Epithelial cell of esophagus (primary cell): ENCODE data around the gene PRKCB.
"Not testable (repeated sequence)": the region's sequence is repeated elsewhere in the genome, so short reads cannot be mapped to it uniquely, and the experiment has no call there.

Experiments
- DNase-seq: peaks from one replicate; pipeline ENCODE4 v3.0.0; 2010; ENCODE audit warnings: low read depth
- H3K4me3 ChIP-seq: 2 replicates; pipeline ENCODE4 v1.5.1; 2011; ENCODE audit warnings: mild to moderate bottlenecking, low read length, control low read depth
- TF ChIP-seq, protein P1 (sequence below): IDR thresholded peaks from 2 replicates; pipeline ENCODE4 v1.5.1; 2011; ENCODE audit warnings: low read depth, mild to moderate bottlenecking, low read length, control low read depth, inconsistent platforms; ENCODE audit not compliant: insufficient read depth; ENCODE audit errors: missing control alignments

PRKCB gene

DNA sequence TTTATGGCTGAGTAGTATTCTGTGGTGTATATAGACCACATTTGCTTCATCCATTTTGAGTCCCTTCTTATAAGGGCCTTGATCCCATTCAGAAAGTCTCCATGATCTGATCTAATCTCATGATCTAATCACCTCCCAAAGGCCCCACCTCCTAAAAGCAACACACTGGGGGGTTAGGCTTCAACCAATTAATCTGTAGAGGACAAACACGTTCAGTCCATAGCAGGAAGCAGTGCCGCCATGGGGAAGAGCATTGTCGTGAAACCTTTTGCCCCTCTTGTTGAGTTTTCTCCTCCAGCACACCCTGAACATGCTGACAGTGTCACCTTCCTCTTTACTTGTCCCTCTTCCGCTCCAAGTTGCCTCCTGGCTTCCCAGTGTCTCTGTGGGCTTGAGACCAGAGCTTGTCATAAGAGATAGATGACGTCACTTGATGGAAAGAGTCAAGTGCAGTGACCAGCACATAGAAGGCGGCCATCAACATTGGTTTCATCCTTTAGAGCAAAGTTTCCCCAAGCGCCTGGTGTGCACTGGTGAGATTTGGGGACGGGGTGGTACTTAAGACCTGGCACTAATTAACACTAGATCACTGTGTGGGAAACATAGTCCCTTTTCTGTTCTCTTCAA is 74.1 kb downstream of the PRKCB start:
- DNase-seq: no peak
- TF ChIP-seq, protein P1, sequence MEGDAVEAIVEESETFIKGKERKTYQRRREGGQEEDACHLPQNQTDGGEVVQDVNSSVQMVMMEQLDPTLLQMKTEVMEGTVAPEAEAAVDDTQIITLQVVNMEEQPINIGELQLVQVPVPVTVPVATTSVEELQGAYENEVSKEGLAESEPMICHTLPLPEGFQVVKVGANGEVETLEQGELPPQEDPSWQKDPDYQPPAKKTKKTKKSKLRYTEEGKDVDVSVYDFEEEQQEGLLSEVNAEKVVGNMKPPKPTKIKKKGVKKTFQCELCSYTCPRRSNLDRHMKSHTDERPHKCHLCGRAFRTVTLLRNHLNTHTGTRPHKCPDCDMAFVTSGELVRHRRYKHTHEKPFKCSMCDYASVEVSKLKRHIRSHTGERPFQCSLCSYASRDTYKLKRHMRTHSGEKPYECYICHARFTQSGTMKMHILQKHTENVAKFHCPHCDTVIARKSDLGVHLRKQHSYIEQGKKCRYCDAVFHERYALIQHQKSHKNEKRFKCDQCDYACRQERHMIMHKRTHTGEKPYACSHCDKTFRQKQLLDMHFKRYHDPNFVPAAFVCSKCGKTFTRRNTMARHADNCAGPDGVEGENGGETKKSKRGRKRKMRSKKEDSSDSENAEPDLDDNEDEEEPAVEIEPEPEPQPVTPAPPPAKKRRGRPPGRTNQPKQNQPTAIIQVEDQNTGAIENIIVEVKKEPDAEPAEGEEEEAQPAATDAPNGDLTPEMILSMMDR: no peak
- no peak overlapping the region for H3K4me3 ChIP-seq

DNA sequence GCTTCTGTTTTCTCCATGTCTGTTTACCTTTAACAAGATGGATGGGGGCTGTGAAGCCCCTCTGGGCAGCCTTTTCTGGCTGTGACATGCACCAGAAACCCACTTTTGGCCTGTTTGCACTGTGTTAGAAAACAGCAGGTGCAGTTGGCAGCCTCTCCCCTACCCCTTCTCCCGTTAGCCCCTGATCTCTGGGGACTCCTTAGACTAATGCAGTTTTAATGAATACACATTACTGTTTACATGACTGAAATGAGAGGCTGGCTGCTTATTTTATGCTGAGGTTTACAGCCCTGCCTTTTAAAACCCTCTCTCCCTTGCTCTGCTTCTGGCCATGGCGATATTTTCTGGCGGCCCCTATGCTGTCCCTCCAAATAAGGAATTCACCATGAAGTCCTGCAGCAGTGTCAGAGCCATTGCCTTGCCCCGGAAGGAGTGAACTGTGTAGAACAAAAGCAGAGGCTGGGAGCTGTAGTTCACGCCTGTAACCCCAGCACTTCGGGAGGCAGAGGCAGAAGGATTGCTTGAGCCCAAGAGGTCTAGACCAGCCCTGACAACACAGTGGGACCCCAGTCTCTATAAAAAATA is 79.3 kb downstream of the PRKCB start:
- no peak overlapping the region for H3K4me3 ChIP-seq
- TF ChIP-seq, protein P1: no peak
- DNase-seq: no peak

DNA sequence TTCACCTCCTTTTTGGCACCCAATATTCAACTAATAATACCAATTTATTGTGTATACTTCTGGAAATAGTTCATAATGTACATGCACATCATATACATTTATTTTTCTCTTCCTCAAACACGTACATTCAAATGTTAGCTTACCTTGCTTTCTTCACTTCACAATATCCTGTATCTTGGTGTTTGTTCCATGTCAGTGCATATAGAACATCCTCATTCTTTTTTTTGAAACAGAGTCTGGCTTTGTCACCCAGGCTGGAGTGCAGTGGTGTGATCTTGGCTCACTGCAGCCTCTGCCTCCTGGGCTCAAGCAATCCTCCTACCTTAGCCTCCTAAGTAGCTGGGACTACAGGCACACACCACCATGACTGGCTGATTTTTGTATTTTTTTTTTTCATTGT is 80.8 kb downstream of the PRKCB start:
- DNase-seq, H3K4me3 ChIP-seq: not testable (repeated sequence)

DNA sequence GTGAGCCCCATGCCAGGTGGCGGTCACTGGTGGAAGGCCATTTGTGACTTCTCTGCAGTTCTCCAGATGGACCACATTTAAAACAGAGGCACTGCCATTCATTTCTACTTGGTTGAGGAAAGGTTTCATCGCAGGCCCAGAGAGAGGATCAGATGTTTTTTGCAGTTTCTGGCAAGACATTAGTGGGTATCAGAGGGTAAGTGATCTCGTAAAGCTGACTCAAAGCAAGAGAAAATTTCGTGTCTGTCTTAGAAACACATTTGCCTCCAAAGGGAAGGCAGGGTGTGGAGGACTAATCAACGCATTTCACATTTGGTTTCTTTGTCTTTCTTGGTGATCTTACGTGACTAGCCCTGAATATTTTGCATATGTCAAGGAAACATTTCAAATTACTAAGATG is 81.8 kb downstream of the PRKCB start:
- no peak for DNase-seq
- TF ChIP-seq, protein P1: no peak
- no peak overlapping the region for H3K4me3 ChIP-seq

DNA sequence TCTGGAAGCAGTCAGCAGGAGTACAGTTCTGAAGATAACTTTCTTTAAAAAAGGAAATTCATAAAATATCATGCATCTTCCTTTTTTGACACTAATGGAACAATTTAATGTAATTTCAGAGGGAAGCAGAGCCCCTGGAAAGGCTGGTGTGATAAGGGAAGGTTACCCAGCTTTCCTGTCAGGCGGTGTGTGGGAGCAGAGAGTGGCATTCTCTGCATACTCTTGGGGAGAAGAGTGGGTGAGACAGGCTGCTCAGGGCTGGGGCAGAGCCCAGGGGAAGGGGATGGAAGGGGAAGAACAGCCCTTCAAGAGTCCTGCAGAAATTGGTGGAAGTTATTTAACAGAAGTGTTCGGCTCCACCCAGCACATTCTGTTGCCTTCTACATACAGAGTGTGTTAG is 84.7 kb downstream of the PRKCB start:
- no peak overlapping the region for H3K4me3 ChIP-seq
- DNase-seq: no peak
- TF ChIP-seq, protein P1: no peak

DNA sequence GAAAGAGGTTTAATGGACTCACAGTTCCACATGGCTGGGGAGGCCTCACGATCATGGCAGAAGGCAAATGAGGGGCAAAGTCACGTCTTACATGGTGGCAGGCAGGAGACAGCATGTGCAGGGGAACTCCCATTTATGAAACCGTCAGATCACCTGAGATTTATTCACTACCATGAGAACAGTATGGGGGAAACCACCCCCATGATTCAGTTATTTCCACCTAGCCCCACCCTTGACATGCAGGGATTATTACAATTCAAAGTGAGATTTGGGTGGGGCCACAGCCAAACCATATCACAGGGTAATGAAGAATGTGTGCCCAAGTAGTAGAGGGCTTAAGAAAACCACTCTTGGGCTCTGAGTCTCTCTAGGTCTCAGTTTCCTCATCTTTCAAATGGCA is 85.1 kb downstream of the PRKCB start:
- DNase-seq: no peak
- TF ChIP-seq, protein P1: no peak
- H3K4me3 ChIP-seq: no peak overlapping the region

DNA sequence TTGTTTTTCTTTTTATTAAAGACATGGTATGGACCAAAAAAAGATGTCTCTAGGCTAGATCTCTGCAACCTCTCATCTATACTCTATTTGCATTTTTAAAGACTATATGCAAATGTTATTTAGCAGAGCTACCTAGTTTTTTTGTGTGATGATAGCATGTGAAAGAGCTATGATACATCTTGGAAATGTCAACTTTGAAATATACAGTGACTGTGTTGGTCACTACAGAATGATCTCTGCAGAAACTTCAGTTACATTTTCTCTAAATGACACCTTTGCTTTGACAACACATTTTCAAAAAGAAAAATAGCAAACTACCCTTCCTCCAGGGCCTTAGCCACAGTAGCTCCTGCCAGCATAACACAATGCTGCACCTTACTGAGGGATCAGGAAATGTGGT is 86.6 kb downstream of the PRKCB start:
- no peak overlapping the region for H3K4me3 ChIP-seq
- TF ChIP-seq, protein P1: no peak
- no peak for DNase-seq
